Measurements from ENCODE around the gene OPN1SW. TPM values are rescaled to one million over a fixed set of nuclear protein-coding genes. Genes with fewer than 3 reads are reported as not detected.

Gene OPN1SW
- total RNA-seq, 3 donors from 2014 or later: not detected

- Histone ChIP-seq H3K36me3 (no peaks in the 10 kb centered on the region), H3K9me3 (no peaks in the 10 kb centered on the region), H3K27ac (no peak overlapping the region), H3K4me1 (no peaks in the 10 kb centered on the region), H3K27me3 (no peaks in the 10 kb centered on the region), H3K4me3 (no peak overlapping the region)
- DNase-seq (ENCODE audit: low spot score in 2 of 2): no peak
- intact Hi-C loops (cut with DNase I; ENCODE audit: low total_unique reads): no loop called here
- TF ChIP-seq POLR2AphosphoS5 (IDR thresholded peaks at IDR 0.05): no peak
- TF ChIP-seq CTCF (IDR thresholded peaks at IDR 0.05): no peak
- TF ChIP-seq POLR2A (IDR thresholded peaks at IDR 0.05): no peak
These were observed 7.7 kb upstream of the OPN1SW start for GRCh38 chr7:128783143-128783861.

GRCh38 chr7:128781851-128782250, 6.3 kb upstream of the OPN1SW start:
- Histone ChIP-seq H3K4me1 (no peaks in the 10 kb centered on the region), H3K27ac (no peak overlapping the region), H3K4me3 (no peak overlapping the region), H3K36me3 (no peaks in the 10 kb centered on the region), H3K27me3 (no peaks in the 10 kb centered on the region), H3K9me3 (peaks cover 0 to 9% of the 10 kb centered on the region in 2 donors)
- no peak for TF ChIP-seq CTCF (IDR thresholded peaks at IDR 0.05)
- TF ChIP-seq POLR2AphosphoS5 (IDR thresholded peaks at IDR 0.05): no peak
- TF ChIP-seq POLR2A (IDR thresholded peaks at IDR 0.05): no peak
- intact Hi-C loops (cut with DNase I; ENCODE audit: low total_unique reads): no loop called here
- no peak for DNase-seq (ENCODE audit: low spot score in 2 of 2)

DNA sequence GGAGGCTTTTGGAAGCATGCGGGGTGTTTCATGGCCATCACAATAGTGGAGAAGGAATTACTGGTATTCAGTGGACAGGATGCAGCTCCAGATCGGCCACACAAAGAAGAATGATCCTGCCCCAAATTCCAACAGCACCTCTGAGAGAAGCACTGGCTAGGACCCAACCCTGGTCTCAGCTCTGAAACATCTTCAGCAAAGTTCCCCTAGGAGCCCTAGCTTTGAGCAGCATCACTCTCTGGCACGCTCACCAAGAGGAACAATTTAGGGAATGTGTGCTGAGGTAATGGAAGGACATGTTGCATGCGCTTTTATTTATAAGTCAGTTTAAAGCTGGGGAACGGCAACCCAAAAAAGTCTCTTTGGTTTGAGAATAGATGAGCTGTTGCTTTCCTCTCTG, 5.5 kb upstream of the OPN1SW start:
- H3K27me3 ChIP-seq: no peaks in the 10 kb centered on the region
- H3K9me3 ChIP-seq: peaks cover 0 to 9% of the 10 kb centered on the region in 2 donors
- DNase-seq (ENCODE audit: low spot score in 2 of 2): no peak
- intact Hi-C loops (cut with DNase I; ENCODE audit: low total_unique reads): no loop called here
- H3K4me3 ChIP-seq: no peak overlapping the region
- peak overlapping the region in 1 of 2 donors; percentile 32 for H3K27ac ChIP-seq
- no peaks in the 10 kb centered on the region for H3K36me3 ChIP-seq
- no peak for TF ChIP-seq POLR2AphosphoS5 (IDR thresholded peaks at IDR 0.05)
- no peak for TF ChIP-seq CTCF (IDR thresholded peaks at IDR 0.05)
- TF ChIP-seq POLR2A (IDR thresholded peaks at IDR 0.05): no peak
- H3K4me1 ChIP-seq: no peaks in the 10 kb centered on the region

- H3K4me1 ChIP-seq: no peaks in the 10 kb centered on the region
- intact Hi-C loops (cut with DNase I; ENCODE audit: low total_unique reads): no loop called here
- H3K9me3 ChIP-seq: peaks cover 0 to 9% of the 10 kb centered on the region in 2 donors
- no peak for TF ChIP-seq POLR2AphosphoS5 (IDR thresholded peaks at IDR 0.05)
- no peak for TF ChIP-seq CTCF (IDR thresholded peaks at IDR 0.05)
- TF ChIP-seq POLR2A (IDR thresholded peaks at IDR 0.05): no peak
- H3K27me3 ChIP-seq: no peaks in the 10 kb centered on the region
- H3K27ac ChIP-seq: no peak overlapping the region
- H3K4me3 ChIP-seq: no peak overlapping the region
- no peaks in the 10 kb centered on the region for H3K36me3 ChIP-seq
- no peak for DNase-seq (ENCODE audit: low spot score in 2 of 2)
These were observed 3.4 kb upstream of the OPN1SW start for GRCh38 chr7:128778946-128779345.

DNA sequence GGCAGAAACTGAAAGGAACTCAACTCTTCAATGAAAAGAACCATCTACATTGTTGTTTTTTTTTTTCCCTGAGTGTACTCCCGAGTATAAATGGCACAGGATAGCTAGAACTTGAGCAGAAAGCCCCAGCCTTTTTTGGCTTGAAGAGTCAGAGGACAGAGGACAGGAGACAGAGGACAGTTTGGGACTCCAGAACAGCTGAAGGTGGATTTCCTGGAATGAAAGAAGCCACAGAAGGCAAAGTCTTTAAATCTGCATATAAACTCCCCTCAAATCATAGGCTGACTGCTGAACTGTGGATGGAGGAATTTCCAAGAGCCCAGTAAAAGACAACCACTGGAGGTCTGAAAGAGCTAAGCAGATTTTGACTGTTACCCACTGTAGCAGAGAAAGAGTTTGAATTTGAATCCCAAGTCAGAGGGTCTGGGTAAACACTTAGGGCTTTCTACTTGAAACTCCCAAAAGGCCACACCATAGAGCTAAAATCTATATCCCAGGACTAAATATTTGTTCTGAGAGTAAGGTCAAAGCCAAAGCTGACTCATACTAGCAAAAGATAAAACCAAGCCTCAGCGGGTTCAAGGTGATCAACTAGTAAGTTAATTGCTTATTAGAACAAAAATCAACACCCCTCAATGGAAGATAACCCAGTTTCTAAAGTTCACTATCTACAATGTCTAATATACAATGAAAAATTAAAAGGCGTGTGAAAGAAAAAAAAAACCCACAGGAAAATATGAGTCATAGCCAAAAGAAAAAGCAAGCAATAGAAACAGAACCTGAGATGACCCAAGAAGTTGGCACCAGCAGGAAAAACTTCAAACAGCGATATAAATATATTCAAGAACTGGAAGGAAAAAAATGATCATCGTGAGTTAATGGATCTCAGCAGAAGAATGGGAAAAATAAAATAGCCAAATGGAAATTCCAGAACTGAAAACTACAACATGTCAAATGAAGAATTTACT, 1.8 kb upstream of the OPN1SW start:
- no peaks in the 10 kb centered on the region for H3K36me3 ChIP-seq
- peaks cover 0 to 9% of the 10 kb centered on the region in 2 donors for H3K9me3 ChIP-seq
- TF ChIP-seq POLR2A (IDR thresholded peaks at IDR 0.05): no peak
- TF ChIP-seq CTCF (IDR thresholded peaks at IDR 0.05): no peak
- TF ChIP-seq POLR2AphosphoS5 (IDR thresholded peaks at IDR 0.05): no peak
- H3K27me3 ChIP-seq: no peaks in the 10 kb centered on the region
- intact Hi-C loops (cut with DNase I; ENCODE audit: low total_unique reads): no loop called here
- no peaks in the 10 kb centered on the region for H3K4me1 ChIP-seq
- H3K27ac ChIP-seq: no peak overlapping the region
- DNase-seq (ENCODE audit: low spot score in 2 of 2): no peak
- no peak overlapping the region for H3K4me3 ChIP-seq

All from breast epithelium (tissue), 4 donors.